Measurements from ENCODE around the gene RINT1. TPM values are rescaled to one million over a fixed set of nuclear protein-coding genes. Genes with fewer than 3 reads are reported as not detected.
"Not testable (repeated sequence)": the region's sequence is repeated elsewhere in the genome, so short reads cannot be mapped to it uniquely, and the experiment has no call there.

The RINT1 gene
- polyA plus RNA-seq, 2 of the 4 experiments (the other 2 are of a cell fraction) = 26.3 to 34.9 TPM

- TF ChIP-seq RCOR1 (IDR thresholded peaks at IDR 0.05; ENCODE audit: low read depth, low read length) = no peak
- no peak; the same call in 2 of the 3 replicates for TF ChIP-seq CTCF (IDR thresholded peaks at IDR 0.05)
- TF ChIP-seq ZNF302 (CRISPR knock-in tag; IDR thresholded peaks at IDR 0.05) = no peak
- no peak for TF ChIP-seq EHMT2 (IDR thresholded peaks at IDR 0.05; ENCODE audit: low read depth)
- TF ChIP-seq HOXB5 (CRISPR knock-in tag; IDR thresholded peaks at IDR 0.05) = no peak
- no peak for TF ChIP-seq CBX2 (IDR thresholded peaks at IDR 0.05; ENCODE audit: borderline replicate concordance, low read depth)
- no peak for TF ChIP-seq GATA3 (IDR thresholded peaks at IDR 0.05; ENCODE audit: borderline replicate concordance)
- no peak for TF ChIP-seq REST (IDR thresholded peaks at IDR 0.05)
- no peak for TF ChIP-seq ELK1 (IDR thresholded peaks at IDR 0.05; ENCODE audit: low read depth, low read length)
- no peak for TF ChIP-seq HMGXB4 (CRISPR knock-in tag; IDR thresholded peaks at IDR 0.05; ENCODE audit: borderline replicate concordance)
- no peak for TF ChIP-seq CEBPB (IDR thresholded peaks at IDR 0.05)
- TF ChIP-seq SMC3 (IDR thresholded peaks at IDR 0.05) = no peak
- no peak for TF ChIP-seq MAFK (IDR thresholded peaks at IDR 0.05; ENCODE audit: partially characterized antibody)
- no peak for TF ChIP-seq FOSB (CRISPR knock-in tag; IDR thresholded peaks at IDR 0.05)
- no peak for TF ChIP-seq CHD2 (IDR thresholded peaks at IDR 0.05; ENCODE audit: low read length, partially characterized antibody)
- TF ChIP-seq JUNB (IDR thresholded peaks at IDR 0.05) = no peak
- peak; percentile 90 for TF ChIP-seq MAX (IDR thresholded peaks at IDR 0.05)
- TF ChIP-seq E2F6 (IDR thresholded peaks at IDR 0.05; ENCODE audit: borderline replicate concordance, low read depth) = peak; percentile 13; the same call in 1 of the 2 replicates
- no peak for TF ChIP-seq CBX8 (IDR thresholded peaks at IDR 0.05)
- TF ChIP-seq TP53 (CRISPR knock-in tag; IDR thresholded peaks at IDR 0.05) = no peak
- TF ChIP-seq HOXA7 (CRISPR knock-in tag; IDR thresholded peaks at IDR 0.05) = no peak
- 0 out of 2 replicates have a peak, but pooled peaks have one; percentile 55 for TF ChIP-seq NPAS2 (CRISPR knock-in tag; IDR thresholded peaks at IDR 0.05; ENCODE audit: borderline replicate concordance)
- TF ChIP-seq RARB (CRISPR knock-in tag; IDR thresholded peaks at IDR 0.05) = no peak
- no peak for TF ChIP-seq POLR2AphosphoS2 (conservative IDR thresholded peaks at IDR 0.05; ENCODE audit: low read length)
- TF ChIP-seq USF2 (IDR thresholded peaks at IDR 0.05) = no peak
- TF ChIP-seq ZFP36 (IDR thresholded peaks at IDR 0.05; ENCODE audit: borderline replicate concordance, partially characterized antibody) = no peak
- TF ChIP-seq PBX3 (IDR thresholded peaks at IDR 0.05) = no peak
- TF ChIP-seq EP300 (IDR thresholded peaks at IDR 0.05) = no peak
These were observed 10.1 kb upstream of the RINT1 start, which contains the start of gene PUS7 (continued) for GRCh38 chr7:105521717-105522463.

GRCh38 chr7:105524423-105524822, 7.6 kb upstream of the RINT1 start:
- not testable (repeated sequence) for FAIRE-seq; H3K4me2 ChIP-seq; H3K27ac ChIP-seq; H3K4me3 ChIP-seq; H3K9me3 ChIP-seq; DNase-seq (ENCODE audit: low read depth in 1 of 2, low spot score in 1 of 2); ATAC-seq
- ChIA-PET POLR2A (interaction anchor here (0.6 kb wide), 1 partner anchor 28 kb away, joined by 5 read pairs; no protein-coding TSS in a partner anchor), CTCF (interaction anchor here (0.6 to 1.4 kb wide), 3 partner anchors 7 to 541 kb away, joined by 3 to 6 read pairs (median 3); partner anchors contain the start of gene RINT1)
- WGBS (ENCODE audit: missing lambda C conversion rate) = 94% methylated on average over 11 of the region's 11 CpGs
- peaks cover 17% of the 10 kb centered on the region; the same call in 2 of the 3 replicates for H3K4me1 ChIP-seq
